GM12878 (cell line): ENCODE results near the gene LRRC2. TPM values are rescaled to one million over a fixed set of nuclear protein-coding genes. Genes with fewer than 3 reads are reported as not detected.

Experiments used
- ATAC-seq: fragments of 200-7000 bp; cut with Tn5 transposase; 3 replicates; pipeline ENCODE4 v1.9.1; 2020; ENCODE audit warnings: mild to moderate bottlenecking, moderate library complexity
- BruUV-seq: library from RNA; stranded (reverse); fragments of 400-500 nt; replicated peaks from 2 replicates; lab custom pipeline; 2021; lab: Mats Ljungman, UMichigan
- CTCF ChIA-PET: fragments of 300-600 bp; sonication (Branson Sonifier 250); formaldehyde crosslinking; extraction: SDS; loops from one replicate; lab custom pipeline; 2021; ENCODE audit warnings: inconsistent platforms; lab: Yijun Ruan, JAX
- POLR2A ChIA-PET: fragments of 350-600 bp; formaldehyde crosslinking; extraction: SDS; loops from one replicate; lab custom pipeline; 2021; ENCODE audit warnings: inconsistent platforms; lab: Charles Lee
- RAD21 ChIA-PET: fragments of 300-600 bp; sonication (Branson Sonifier 250); formaldehyde crosslinking; loops from one replicate; lab custom pipeline; 2023; ENCODE audit warnings: antibody characterized with exemption; ENCODE audit not compliant: unreplicated experiment; lab: Charles Lee
- SMC1A ChIA-PET: fragments of 300-600 bp; sonication (Branson Sonifier 250); formaldehyde crosslinking; loops from one replicate; lab custom pipeline; 2023; ENCODE audit not compliant: unreplicated experiment, uncharacterized antibody; lab: Charles Lee
- DNase-seq: peaks from one replicate; pipeline ENCODE4 v3.0.0-alpha.2; 2011; ENCODE audit warnings: low read depth, low spot score
- FAIRE-seq: peaks from 3 replicates; lab custom pipeline; 2011; peaks lifted over from hg19 to GRCh38; lab: Jason Lieb, UNC
- H2AFZ ChIP-seq: 2 replicates; pipeline ENCODE4 v1.6.0; 2011; ENCODE audit warnings: low read depth, low read length, control low read depth; ENCODE audit not compliant: control insufficient read depth
- H3K27ac ChIP-seq: 2 replicates; pipeline ENCODE4 v1.5.1; 2011; ENCODE audit warnings: control low read depth; ENCODE audit not compliant: control insufficient read depth, insufficient read depth
- H3K27me3 ChIP-seq, 2 experiments: replicated peaks in 1 of 2; 2 replicates each; pipeline versions ENCODE4 v1.6.0 to v1.6.1; 2011; ENCODE audit warnings: low read length in 1 of 2; ENCODE audit not compliant: control insufficient read depth in 2 of 2, insufficient read depth in 2 of 2
- H3K36me3 ChIP-seq, 2 experiments: 2 replicates each; pipeline ENCODE4 v1.5.1; 2011; ENCODE audit warnings: low read length in 1 of 2; ENCODE audit not compliant: control insufficient read depth in 2 of 2, insufficient read depth in 2 of 2
- H3K4me1 ChIP-seq: 2 replicates; pipeline ENCODE4 v1.6.1; 2011; ENCODE audit warnings: mild to moderate bottlenecking, low read length, moderate library complexity, mixed read lengths; ENCODE audit not compliant: control insufficient read depth, insufficient read depth
- H3K4me2 ChIP-seq: 2 replicates; pipeline ENCODE4 v1.6.0; 2011; ENCODE audit warnings: control low read depth; ENCODE audit not compliant: control insufficient read depth, insufficient read depth
- H3K4me3 ChIP-seq: fragments of 200-600 bp; sonication (generic); 2 replicates; pipeline ENCODE4 v1.5.1; 2016
- H3K79me2 ChIP-seq: 2 replicates; pipeline ENCODE4 v1.6.0; 2011; ENCODE audit warnings: low read length; ENCODE audit not compliant: control insufficient read depth, insufficient read depth
- H3K9ac ChIP-seq: 2 replicates; pipeline ENCODE4 v1.8.0; 2011; ENCODE audit warnings: low read length, control low read depth, mixed read lengths; ENCODE audit not compliant: control insufficient read depth, insufficient read depth
- H3K9me3 ChIP-seq: replicated peaks from 3 replicates; pipeline ENCODE4 v1.5.1; 2011; ENCODE audit warnings: mild to moderate bottlenecking, low read length; ENCODE audit not compliant: control insufficient read depth, insufficient read depth
- H4K20me1 ChIP-seq: 2 replicates; pipeline ENCODE4 v1.6.0; 2011; ENCODE audit not compliant: control insufficient read depth, insufficient read depth
- BMI1 ChIP-seq: fragments of 450-650 bp; IDR thresholded peaks from 2 replicates; pipeline ENCODE4 v1.6.1; 2016; ENCODE audit warnings: mild to moderate bottlenecking, moderate library complexity, borderline replicate concordance
- CHD4 ChIP-seq: fragments of 200-600 bp; sonication (generic); IDR thresholded peaks from 2 replicates; pipeline ENCODE4 v1.6.1; 2016; ENCODE audit warnings: mild to moderate bottlenecking
- FOXK2 ChIP-seq: fragments of 450-650 bp; IDR thresholded peaks from 2 replicates; pipeline ENCODE4 v1.6.1; 2017; ENCODE audit warnings: mild to moderate bottlenecking, moderate library complexity
- KDM1A ChIP-seq: fragments of 200-600 bp; sonication (generic); IDR thresholded peaks from 2 replicates; pipeline ENCODE4 v1.6.1; 2016; ENCODE audit warnings: borderline replicate concordance
- NRF1 ChIP-seq: conservative IDR thresholded peaks from 2 replicates; pipeline ENCODE4 v1.6.1; 2011; ENCODE audit warnings: mild to moderate bottlenecking, low read depth, low read length, improper control_type of control experiment
- RBBP5 ChIP-seq: fragments of 200-600 bp; sonication (generic); conservative IDR thresholded peaks from 2 replicates; pipeline ENCODE4 v1.6.1; 2016
- SMAD1 ChIP-seq: fragments of 450-650 bp; IDR thresholded peaks from 2 replicates; pipeline ENCODE4 v1.6.1; 2018; ENCODE audit warnings: mild to moderate bottlenecking, low read depth; ENCODE audit not compliant: partially characterized antibody
- ZNF274 ChIP-seq: IDR thresholded peaks from one replicate; pipeline ENCODE4 v1.8.0; 2011; ENCODE audit not compliant: insufficient read length, insufficient read depth
- ZNF384 ChIP-seq: IDR thresholded peaks from 2 replicates; pipeline ENCODE4 v1.6.1; 2012; ENCODE audit warnings: low read depth, mild to moderate bottlenecking, low read length, improper control_type of control experiment, borderline replicate concordance
- WGBS: methylation state at CpG from one replicate; pipeline ENCODE4 v1.1.6; 2016; ENCODE audit warnings: low lambda C conversion rate; ENCODE audit not compliant: insufficient replicate concordance, insufficient coverage; ENCODE audit errors: missing lambda C conversion rate; 5-methylcytosine and 5-hydroxymethylcytosine counted together
- in situ Hi-C: fragments of 300-500 bp; cut with MboI; formaldehyde crosslinking; loops from 9 replicates; pipeline ENCODE4 v1.14.3; 2018; ENCODE audit warnings: mixed read lengths
- intact Hi-C: fragments of 100-400 bp; cut with micrococcal nuclease; formaldehyde crosslinking; loops from one replicate; pipeline ENCODE4 v1.14.2; 2022; ENCODE audit not compliant: unreplicated experiment
- polyA plus RNA-seq, 11 experiments: library from polyadenylated mRNA; depleted of rRNA in 4 of 11; unstranded in 6 of 11; stranded (reverse) in 5 of 11; fragments of >200 nt; fragmentation: Nextera tagmentation in 4 of 11; fragmentation: Illumina TruSeq in 1 of 11; extraction: Ambion mirVana in 4 of 11; extraction: Trizol in 1 of 11; gene quantifications; 1 replicate in 1 of 11; 2 replicates in 10 of 11; pipeline versions ENCODE4 v1.2.1 to v1.2.3, GENCODE V29; 2011 to 2016; ENCODE audit warnings: inconsistent platforms in 2 of 11, missing spikeins in 2 of 11, low read depth in 1 of 11
- total RNA-seq, 4 experiments: library from RNA; depleted of rRNA in 3 of 4; stranded (reverse); fragments of >200 nt in 3 of 4; fragmentation: Illumina TruSeq in 1 of 4; extraction: Trizol in 1 of 4; gene quantifications; 2 replicates each; pipeline versions ENCODE4 v1.2.1 to v1.2.3, GENCODE V29; 2013 to 2021
- TF ChIP-seq, protein P1 (sequence below): fragments of 450-650 bp; IDR thresholded peaks from 2 replicates; pipeline ENCODE4 v1.6.1; 2018; ENCODE audit warnings: borderline replicate concordance, mild to moderate bottlenecking; ENCODE audit not compliant: partially characterized antibody
- TF ChIP-seq, protein P2 (sequence below): fragments of 450-650 bp; IDR thresholded peaks from 2 replicates; pipeline ENCODE4 v1.6.1; 2018; ENCODE audit warnings: mild to moderate bottlenecking, low read depth, moderate library complexity; ENCODE audit not compliant: partially characterized antibody

The LRRC2 gene
- total and polyA plus RNA-seq, 10 of the 15 experiments (the other 5 are each of a cell fraction or from before 2014, with no cell fraction given): not detected

DNA sequence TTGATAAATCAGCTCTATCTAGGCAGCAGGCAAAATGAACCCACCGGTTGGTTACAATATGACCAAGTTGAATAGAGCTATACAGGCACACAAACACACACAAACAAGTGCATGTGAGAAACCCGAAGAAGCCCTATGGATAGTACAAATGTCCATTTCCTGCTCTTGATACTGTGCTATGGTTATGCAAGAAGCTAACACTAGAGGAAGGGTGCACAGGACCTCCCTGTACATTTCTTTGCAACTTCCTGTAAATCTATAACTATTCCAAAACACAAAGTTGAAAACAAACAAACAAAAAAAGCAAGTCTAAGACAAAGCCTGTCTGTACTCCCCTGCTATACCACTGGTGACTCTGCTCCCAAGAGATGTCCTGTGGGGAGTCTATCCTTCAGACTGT, 38.0 kb upstream of the LRRC2 start (continued):
- TF ChIP-seq, protein P1, sequence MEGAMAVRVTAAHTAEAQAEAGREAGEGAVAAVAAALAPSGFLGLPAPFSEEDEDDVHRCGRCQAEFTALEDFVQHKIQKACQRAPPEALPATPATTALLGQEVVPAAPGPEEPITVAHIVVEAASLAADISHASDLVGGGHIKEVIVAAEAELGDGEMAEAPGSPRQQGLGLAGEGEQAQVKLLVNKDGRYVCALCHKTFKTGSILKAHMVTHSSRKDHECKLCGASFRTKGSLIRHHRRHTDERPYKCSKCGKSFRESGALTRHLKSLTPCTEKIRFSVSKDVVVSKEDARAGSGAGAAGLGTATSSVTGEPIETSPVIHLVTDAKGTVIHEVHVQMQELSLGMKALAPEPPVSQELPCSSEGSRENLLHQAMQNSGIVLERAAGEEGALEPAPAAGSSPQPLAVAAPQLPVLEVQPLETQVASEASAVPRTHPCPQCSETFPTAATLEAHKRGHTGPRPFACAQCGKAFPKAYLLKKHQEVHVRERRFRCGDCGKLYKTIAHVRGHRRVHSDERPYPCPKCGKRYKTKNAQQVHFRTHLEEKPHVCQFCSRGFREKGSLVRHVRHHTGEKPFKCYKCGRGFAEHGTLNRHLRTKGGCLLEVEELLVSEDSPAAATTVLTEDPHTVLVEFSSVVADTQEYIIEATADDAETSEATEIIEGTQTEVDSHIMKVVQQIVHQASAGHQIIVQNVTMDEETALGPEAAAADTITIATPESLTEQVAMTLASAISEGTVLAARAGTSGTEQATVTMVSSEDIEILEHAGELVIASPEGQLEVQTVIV: no peak
- no peak for TF ChIP-seq KDM1A

DNA sequence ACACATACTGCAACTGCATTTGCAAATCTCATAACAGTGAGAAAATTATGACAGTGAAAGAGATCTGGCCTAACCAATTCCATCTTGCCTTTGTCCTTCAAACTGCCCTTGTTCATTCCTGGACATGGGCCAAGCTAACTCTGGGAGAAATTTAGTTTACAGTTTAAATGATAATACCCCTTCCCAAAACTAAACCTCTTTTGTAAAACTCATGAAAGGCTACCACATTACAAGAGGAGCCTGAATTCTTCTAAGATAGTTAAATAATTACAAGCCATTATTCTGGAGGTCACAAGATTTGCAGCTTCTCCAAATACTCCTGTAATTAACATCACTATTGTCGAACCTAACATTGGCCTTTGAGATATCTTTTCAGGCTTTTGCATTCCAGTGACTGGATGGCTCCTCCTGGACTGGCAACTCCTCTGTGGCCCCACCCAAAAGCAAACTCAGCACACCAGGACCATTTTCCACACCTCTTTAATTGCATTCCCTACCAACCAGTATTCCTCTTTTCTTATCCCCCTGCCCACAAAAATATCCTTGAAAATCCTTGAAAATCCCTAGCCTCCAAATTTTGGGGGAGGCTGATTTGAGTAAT, 37.4 kb upstream of the LRRC2 start:
- in situ Hi-C loops: no loop called here

More for the DNA sequence above, 37.4 kb upstream of the LRRC2 start:
- Histone ChIP-seq H4K20me1 (no peaks in the 10 kb centered on the region), H3K79me2 (no peaks in the 10 kb centered on the region), H2AFZ (no peak overlapping the region), H3K4me2 (no peak overlapping the region), H3K27ac (no peak overlapping the region), H3K9me3 (no peaks in the 10 kb centered on the region), H3K27me3 (peaks cover 2% of the 10 kb centered on the region in 2 experiments; a peak in 1 of 4 replicates), H3K4me1 (no peaks in the 10 kb centered on the region), H3K9ac (no peak overlapping the region), H3K36me3 (no peaks in the 10 kb centered on the region), H3K4me3 (no peak overlapping the region)
- ChIA-PET CTCF (no interaction called here), POLR2A (interaction anchor here (1.0 kb wide), 1 partner anchor 90 kb away, joined by 3 read pairs; the partner anchor contains the start of gene ALS2CL), RAD21 (no interaction called here), SMC1A (no interaction called here)
- ATAC-seq (no peak), FAIRE-seq (no peak), DNase-seq (no peak)
- no TSS peak for BruUV-seq
- WGBS: 0% methylated on average over 1 of the region's 1 CpG
- intact Hi-C loops: no loop called here
- TF ChIP-seq CHD4 (no peak), SMAD1 (no peak), RBBP5 (no peak), BMI1 (no peak), ZNF274 (no peak), FOXK2 (no peak), NRF1 (no peak), ZNF384 (no peak)
- TF ChIP-seq, protein P2, sequence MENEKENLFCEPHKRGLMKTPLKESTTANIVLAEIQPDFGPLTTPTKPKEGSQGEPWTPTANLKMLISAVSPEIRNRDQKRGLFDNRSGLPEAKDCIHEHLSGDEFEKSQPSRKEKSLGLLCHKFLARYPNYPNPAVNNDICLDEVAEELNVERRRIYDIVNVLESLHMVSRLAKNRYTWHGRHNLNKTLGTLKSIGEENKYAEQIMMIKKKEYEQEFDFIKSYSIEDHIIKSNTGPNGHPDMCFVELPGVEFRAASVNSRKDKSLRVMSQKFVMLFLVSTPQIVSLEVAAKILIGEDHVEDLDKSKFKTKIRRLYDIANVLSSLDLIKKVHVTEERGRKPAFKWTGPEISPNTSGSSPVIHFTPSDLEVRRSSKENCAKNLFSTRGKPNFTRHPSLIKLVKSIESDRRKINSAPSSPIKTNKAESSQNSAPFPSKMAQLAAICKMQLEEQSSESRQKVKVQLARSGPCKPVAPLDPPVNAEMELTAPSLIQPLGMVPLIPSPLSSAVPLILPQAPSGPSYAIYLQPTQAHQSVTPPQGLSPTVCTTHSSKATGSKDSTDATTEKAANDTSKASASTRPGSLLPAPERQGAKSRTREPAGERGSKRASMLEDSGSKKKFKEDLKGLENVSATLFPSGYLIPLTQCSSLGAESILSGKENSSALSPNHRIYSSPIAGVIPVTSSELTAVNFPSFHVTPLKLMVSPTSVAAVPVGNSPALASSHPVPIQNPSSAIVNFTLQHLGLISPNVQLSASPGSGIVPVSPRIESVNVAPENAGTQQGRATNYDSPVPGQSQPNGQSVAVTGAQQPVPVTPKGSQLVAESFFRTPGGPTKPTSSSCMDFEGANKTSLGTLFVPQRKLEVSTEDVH: no peak
